Heart right ventricle (tissue), 16 donors: ENCODE measurements around the gene CDR2L. TPM values are rescaled to one million over a fixed set of nuclear protein-coding genes. Genes with fewer than 3 reads are reported as not detected.
A peak's percentile ranks its signal among the peaks of the same experiment; 100 is the strongest.

Experiments
- ATAC-seq, 8 donors: fragments of 200-7000 bp; cut with Tn5 transposase; one replicate each; pipeline ENCODE4 v1.9.1; 2020; ENCODE audit warnings: mild to moderate bottlenecking in 8 of 8, moderate library complexity in 8 of 8, moderate number of reproducible peaks in 1 of 8
- DNase-seq, 2 donors: peaks; one replicate each; pipeline ENCODE4 v3.0.0-alpha.2; 2020
- H3K27ac ChIP-seq, 10 donors: fragments of 200-600 bp; sonication (generic) in 2 of 10; one replicate each; pipeline versions ENCODE4 v1.5.0 to v1.8.0; 2020 to 2022; ENCODE audit warnings: mild to moderate bottlenecking in 3 of 10
- H3K27me3 ChIP-seq, 7 donors: fragments of 200-600 bp; one replicate each; pipeline ENCODE4 v1.8.0; 2021 to 2022; ENCODE audit warnings: mild to moderate bottlenecking in 2 of 7
- H3K36me3 ChIP-seq, 9 donors: fragments of 200-600 bp; sonication (generic) in 1 of 9; one replicate each; pipeline versions ENCODE4 v1.5.0 to v1.8.0; 2020 to 2022; ENCODE audit warnings: mild to moderate bottlenecking in 2 of 9
- H3K4me1 ChIP-seq, 9 donors: fragments of 200-600 bp; sonication (generic) in 1 of 9; one replicate each; pipeline versions ENCODE4 v1.5.0 to v1.8.0; 2020 to 2022; ENCODE audit warnings: mild to moderate bottlenecking in 4 of 9
- H3K4me3 ChIP-seq, 10 donors: fragments of 200-600 bp; sonication (generic) in 2 of 10; one replicate each; pipeline versions ENCODE4 v1.5.0 to v1.8.0; 2020 to 2022; ENCODE audit warnings: mild to moderate bottlenecking in 7 of 10, moderate library complexity in 2 of 10
- H3K9me3 ChIP-seq, 11 donors: fragments of 200-600 bp in 10 of 11; sonication (generic) in 2 of 11; one replicate each; pipeline versions ENCODE4 v1.5.0 to v1.8.0; 2013 to 2022; ENCODE audit warnings: mild to moderate bottlenecking in 2 of 11, control low read depth in 1 of 11, moderate library complexity in 1 of 11
- CTCF ChIP-seq, 9 donors: fragments of 200-600 bp; sonication (generic) in 2 of 9; IDR thresholded peaks; one replicate each; pipeline versions ENCODE4 v1.5.0 to v1.8.0; 2021 to 2022; ENCODE audit warnings: antibody characterized with exemption in 9 of 9, mild to moderate bottlenecking in 5 of 9, moderate library complexity in 1 of 9
- WGBS, 2 donors: extraction: QIAGEN DNeasy Blood & Tissue Kit; methylation state at CpG; one replicate each; pipeline ENCODE4 v1.1.7; 2013; ENCODE audit warnings: inconsistent platforms in 1 of 2; 5-methylcytosine and 5-hydroxymethylcytosine counted together
- intact Hi-C, 10 donors: fragments of 100-400 bp; cut with DNase I; formaldehyde crosslinking; loops; one replicate each; pipeline versions ENCODE4 v1.11.1 to v1.14.2; 2022
- polyA plus RNA-seq, 2 donors: library from polyadenylated mRNA; stranded (reverse); fragments of 200-250 nt; gene quantifications; one replicate each; pipeline ENCODE4 v1.2.3, GENCODE V29; 2013
- total RNA-seq, 10 donors: library from RNA; stranded (reverse); fragmentation: NEBNext Ultra II Directional in 3 of 10; extraction: Animal tissue kit (Norgen Biotek cat#: 25700) in 3 of 10; gene quantifications; one replicate each; pipeline versions ENCODE4 v1.2.1 to v1.2.4, GENCODE V29; 2021 to 2023
- donor health status: Arrhythmogenic right ventricular cardiomyopathy.
- donor health status: ischemic (EF 13 %, LVEDD 7.1; RV severe dilation, severe dysfunction).
- donor health status: healthy with polysubstance abuse.
- donor health status: DM: no; HTN: yes; CAD: no.
- donor health status: DM: no; HTN: no; CAD: no.
- donor health status: ischemic (EF 25% LVEDD 6.9; RV normal size, moderate dysfunction).
- donor health status: ischemic (EF 25% LVEDD 5.7; RV mildly dilated, moderate dysfunction).
- donor health status: healthy.
- donor health status: DM: yes; HTN: yes; CAD: no.
- donor health status: Ischemic cardiomyopathy.
- donor health status: ischemic (EF 35%, LVEDD 5.7; RV mildly dilated, moderate dysfunction).
- donor health status: nonischemic (EF 11% LVEDD 7.7; RV severe dilation, severe dysfunction).
- donor health status: DM: yes; HTN: yes; CAD: no.
- donor health status: PGD.
- donor health status: ischemic (EF 29% LVEDD 5.4; RV normal size, mild dysfunction).
- donor health status: nonischemic (EF 23%, LVEDD 6.1; RV moderate dilation, normal function).

CDR2L gene
- total and polyA plus RNA-seq, 12 donors = 8.5 to 25.3 (median 14.7) TPM

GRCh38 chr17:75048249-75048878 is 60.9 kb downstream of the CDR2L start:
- peak overlapping the region in 9 of 10 donors; percentile 74 to 100 (median 92) for H3K4me3 ChIP-seq
- intact Hi-C loops = loop anchor here in 3 of 10 donors (5.0 to 10.0 kb wide), 3 partner anchors 59 to 156 kb away; partner anchors contain the start of genes CDR2L (in 3 of the 3), ARMC7 (in 1 of the 3) and NUP85 (in 1 of the 3)
- DNase-seq (peak; percentile 27 to 57), ATAC-seq (peak in 3 of 8 donors; percentile 32 to 36 (median 34))
- no peaks in the 10 kb centered on the region for H3K9me3 ChIP-seq
- no peaks in the 10 kb centered on the region for H3K27me3 ChIP-seq
- peaks cover 6 to 51% (median 29%) of the 10 kb centered on the region in 9 donors for H3K4me1 ChIP-seq
- WGBS, 2 donors = 29 to 34% methylated on average over 5 of the region's 5 CpGs
- peak overlapping the region in 9 of 10 donors; percentile 93 to 99 (median 97) for H3K27ac ChIP-seq
- H3K36me3 ChIP-seq = peaks cover 0 to 48% (median 8%) of the 10 kb centered on the region in 9 donors
- no peak for TF ChIP-seq CTCF (IDR thresholded peaks at IDR 0.05)

DNA sequence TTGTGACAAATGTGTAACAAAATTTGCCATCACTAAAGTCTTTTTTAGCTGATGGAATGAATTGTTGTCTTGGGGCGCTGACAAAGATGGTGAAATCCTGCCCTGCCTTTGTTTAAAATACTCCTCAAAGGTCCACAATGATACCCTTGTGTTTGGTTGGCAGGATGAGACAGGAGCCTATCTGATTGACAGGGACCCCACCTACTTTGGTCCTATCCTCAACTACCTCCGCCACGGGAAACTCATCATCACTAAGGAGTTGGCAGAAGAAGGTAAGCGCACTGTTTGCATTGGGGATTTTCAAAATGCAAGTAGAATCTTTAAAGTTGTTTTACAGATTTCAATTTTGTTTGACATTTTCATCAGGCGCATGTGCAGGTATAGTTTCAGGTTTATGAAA is 61.6 kb downstream of the CDR2L start:
- 86 to 89% methylated on average over 5 of the region's 5 CpGs for WGBS, 2 donors
- peak overlapping the region in 8 of 10 donors; percentile 42 to 99 (median 98) for H3K27ac ChIP-seq

DNA sequence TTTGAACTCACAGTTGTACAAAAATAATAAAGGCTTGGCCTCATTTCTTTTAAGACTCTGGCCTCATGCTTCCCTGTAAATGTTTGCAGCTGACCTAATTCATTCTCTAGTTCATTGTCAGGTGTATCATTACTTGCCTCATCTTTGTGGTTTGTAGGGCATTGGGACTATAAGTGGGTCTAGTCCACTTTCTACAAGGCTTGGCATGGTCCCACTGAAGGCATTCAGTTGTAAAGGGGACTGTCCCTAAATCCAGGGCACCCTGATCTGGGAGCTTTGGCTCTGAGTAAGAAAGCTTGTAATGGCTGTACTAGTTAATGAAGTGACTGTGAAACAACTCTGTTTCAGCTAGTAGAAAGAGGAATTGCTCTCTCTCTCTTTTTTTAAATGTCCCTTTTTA is 62.3 kb downstream of the CDR2L start:
- H3K36me3 ChIP-seq = peaks cover 0 to 58% (median 17%) of the 10 kb centered on the region in 9 donors
- H3K4me1 ChIP-seq = peaks cover 6 to 44% (median 26%) of the 10 kb centered on the region in 9 donors
- no peaks in the 10 kb centered on the region for H3K27me3 ChIP-seq
- no peak for DNase-seq
- H3K27ac ChIP-seq = peak overlapping the region in 3 of 10 donors; percentile 95 to 99 (median 97)
- no peak overlapping the region for H3K4me3 ChIP-seq
- ATAC-seq = no peak
- intact Hi-C loops = loop anchor here in 4 of 10 donors (5.0 to 10.0 kb wide), 3 partner anchors 58 to 155 kb away; partner anchors contain the start of genes CDR2L (in 3 of the 4), NUP85 (in 3 of the 4) and ARMC7 (in 1 of the 4)
- no peak for TF ChIP-seq CTCF (IDR thresholded peaks at IDR 0.05)
- H3K9me3 ChIP-seq = no peaks in the 10 kb centered on the region

More for the DNA sequence above, 61.6 kb downstream of the CDR2L start:
- intact Hi-C loops = loop anchor here in 3 of 10 donors (5.0 to 10.0 kb wide), 3 partner anchors 58 to 156 kb away; partner anchors contain the start of genes CDR2L (in 3 of the 3), ARMC7 (in 1 of the 3) and NUP85 (in 1 of the 3)
- Histone ChIP-seq H3K4me3 (peak overlapping the region in 3 of 10 donors; percentile 84 to 92 (median 88)), H3K9me3 (no peaks in the 10 kb centered on the region), H3K4me1 (peaks cover 6 to 47% (median 26%) of the 10 kb centered on the region in 9 donors), H3K27me3 (no peaks in the 10 kb centered on the region), H3K36me3 (peaks cover 0 to 55% (median 15%) of the 10 kb centered on the region in 9 donors)
- no peak for ATAC-seq
- no peak for DNase-seq
- TF ChIP-seq CTCF (IDR thresholded peaks at IDR 0.05) = no peak

GRCh38 chr17:75051941-75052340 is 64.5 kb downstream of the CDR2L start:
- intact Hi-C loops = loop anchor here in 3 of 10 donors (2.0 to 10.0 kb wide), 2 partner anchors 21 to 153 kb away; partner anchors contain the start of gene NUP85 (in 2 of the 3)
- 78% methylated on average over 2 of the region's 2 CpGs for WGBS, 2 donors
- no peak for TF ChIP-seq CTCF (IDR thresholded peaks at IDR 0.05)

More at GRCh38 chr17:75051941-75052340, 64.5 kb downstream of the CDR2L start:
- Histone ChIP-seq H3K27ac (no peak overlapping the region), H3K27me3 (no peaks in the 10 kb centered on the region), H3K9me3 (no peaks in the 10 kb centered on the region), H3K36me3 (peaks cover 0 to 80% (median 24%) of the 10 kb centered on the region in 9 donors), H3K4me1 (peaks cover 6 to 33% (median 18%) of the 10 kb centered on the region in 9 donors), H3K4me3 (no peak overlapping the region)
- DNase-seq (no peak), ATAC-seq (no peak)

Other genes with a start within 250 kb of the CDR2L start
- 10 to 100 TPM in 6 of 10 donors, 1 to 10 TPM in 4; 6.7 to 33.4 (median 12.7) TPM for gene NHERF1, start 239.0 kb upstream of the CDR2L start, total RNA-seq
- 10 to 100 TPM in 1 of 2 donors, 1 to 10 TPM in 1; 6.9 to 24.5 TPM for gene NHERF1, start 239.0 kb upstream of the CDR2L start, polyA plus RNA-seq
- 10 to 100 TPM; 10.6 to 25.9 (median 17.0) TPM for gene NAT9, start 211.3 kb upstream of the CDR2L start, total RNA-seq
- gene NAT9, start 211.3 kb upstream of the CDR2L start, polyA plus RNA-seq = 10 to 100 TPM; 33.6 to 42.9 TPM
- under 1 TPM; 0.13 to 0.66 (median 0.27) TPM for gene GRIN2C, start 127.7 kb upstream of the CDR2L start, total RNA-seq
- under 1 TPM; 0.44 to 0.61 TPM for gene GRIN2C, start 127.7 kb upstream of the CDR2L start, polyA plus RNA-seq
- gene FDXR, start 114.6 kb upstream of the CDR2L start, total RNA-seq = 1 to 10 TPM; 2.4 to 6.3 (median 3.9) TPM
- 1 to 10 TPM; 3.3 to 5.3 TPM for gene FDXR, start 114.6 kb upstream of the CDR2L start, polyA plus RNA-seq
- not detected for gene FADS6, start 94.0 kb upstream of the CDR2L start, total RNA-seq
- gene FADS6, start 94.0 kb upstream of the CDR2L start, polyA plus RNA-seq = not detected
- not detected for gene USH1G, start 64.4 kb upstream of the CDR2L start, total RNA-seq
- not detected for gene USH1G, start 64.4 kb upstream of the CDR2L start, polyA plus RNA-seq
- not detected for gene OTOP2, start 63.4 kb upstream of the CDR2L start, total RNA-seq
- gene OTOP2, start 63.4 kb upstream of the CDR2L start, polyA plus RNA-seq = not detected
- gene OTOP3, start 51.7 kb upstream of the CDR2L start, total RNA-seq = not detected
- not detected for gene OTOP3, start 51.7 kb upstream of the CDR2L start, polyA plus RNA-seq
- gene HID1, start 14.9 kb upstream of the CDR2L start, total RNA-seq = 10 to 100 TPM in 4 of 10 donors, 1 to 10 TPM in 6; 3.9 to 15.5 (median 9.5) TPM
- gene HID1, start 14.9 kb upstream of the CDR2L start, polyA plus RNA-seq = 10 to 100 TPM in 1 of 2 donors, 1 to 10 TPM in 1; 8.0 to 23.8 TPM
- 10 to 100 TPM; 43.7 to 64.1 (median 51.7) TPM for gene MRPL58, start 25.0 kb downstream of the CDR2L start, total RNA-seq
- 10 to 100 TPM; 71.8 to 72.3 TPM for gene MRPL58, start 25.0 kb downstream of the CDR2L start, polyA plus RNA-seq
- 1,000 to 10,000 TPM in 1 of 10 donors, 100 to 1,000 TPM in 9; 678 to 1,003 (median 867) TPM for gene ATP5PD, start 59.3 kb downstream of the CDR2L start, total RNA-seq
- 1,000 to 10,000 TPM in 1 of 2 donors, 100 to 1,000 TPM in 1; 870 to 2,296 TPM for gene ATP5PD, start 59.3 kb downstream of the CDR2L start, polyA plus RNA-seq
- 10 to 100 TPM; 19.6 to 41.1 (median 29.6) TPM for gene KCTD2, start 59.6 kb downstream of the CDR2L start, total RNA-seq
- 10 to 100 TPM; 11.8 to 19.2 TPM for gene KCTD2, start 59.6 kb downstream of the CDR2L start, polyA plus RNA-seq
- gene SLC16A5, start 100.3 kb downstream of the CDR2L start, total RNA-seq = 10 to 100 TPM in 8 of 10 donors, 1 to 10 TPM in 2; 7.5 to 17.4 (median 11.9) TPM
- gene SLC16A5, start 100.3 kb downstream of the CDR2L start, polyA plus RNA-seq = 10 to 100 TPM in 1 of 2 donors, 1 to 10 TPM in 1; 3.6 to 12.4 TPM
- 1 to 10 TPM; 4.7 to 7.9 (median 5.2) TPM for gene ARMC7, start 122.3 kb downstream of the CDR2L start, total RNA-seq
- 1 to 10 TPM; 3.1 to 7.2 TPM for gene ARMC7, start 122.3 kb downstream of the CDR2L start, polyA plus RNA-seq
- gene NT5C, start 144.1 kb downstream of the CDR2L start, total RNA-seq = 10 to 100 TPM; 17.1 to 33.3 (median 21.6) TPM
- gene NT5C, start 144.1 kb downstream of the CDR2L start, polyA plus RNA-seq = 10 to 100 TPM; 50.0 to 71.7 TPM
- 10 to 100 TPM in 8 of 10 donors, 1 to 10 TPM in 2; 6.7 to 30.0 (median 12.6) TPM for gene JPT1, start 166.9 kb downstream of the CDR2L start, total RNA-seq
- 10 to 100 TPM; 32.6 to 61.6 TPM for gene JPT1, start 166.9 kb downstream of the CDR2L start, polyA plus RNA-seq
- gene SUMO2, start 195.3 kb downstream of the CDR2L start, total RNA-seq = 100 to 1,000 TPM; 187 to 258 (median 218) TPM
- 10 to 100 TPM; 47.9 to 57.1 TPM for gene SUMO2, start 195.3 kb downstream of the CDR2L start, polyA plus RNA-seq
- gene NUP85, start 218.0 kb downstream of the CDR2L start, total RNA-seq = 10 to 100 TPM; 16.2 to 28.4 (median 20.4) TPM
- gene NUP85, start 218.0 kb downstream of the CDR2L start, polyA plus RNA-seq = 10 to 100 TPM; 31.3 to 39.0 TPM